ENCODE measurements around the gene ADCY5.

The ADCY5 gene

DNA sequence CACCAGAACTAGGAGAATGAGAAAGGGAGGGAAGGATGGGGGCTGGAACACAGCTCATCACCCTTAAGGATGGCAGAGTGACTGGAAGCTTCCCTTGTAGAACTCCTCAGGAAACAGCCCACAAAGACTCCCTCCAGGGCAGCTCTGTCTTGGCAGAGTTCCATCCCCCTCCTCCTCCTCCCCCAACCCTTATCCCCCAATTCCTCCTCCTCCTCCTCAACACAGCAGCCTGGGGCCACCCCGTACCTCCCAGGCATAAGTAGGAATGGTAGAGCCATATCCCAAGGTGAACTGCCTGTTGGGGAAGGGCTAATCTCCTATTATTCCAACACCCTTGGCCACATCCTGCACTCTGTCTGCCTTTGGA is 38.8 kb downstream of the ADCY5 start:
- H3K79me2 ChIP-seq (ENCODE audit: insufficient read depth, low read length): no peaks in the 10 kb centered on the region
- H3K27me3 ChIP-seq (ENCODE audit: insufficient read depth, low read length): peaks cover 10% of the 10 kb centered on the region; the same call in 1 of the 2 replicates
- H3K9me2 ChIP-seq (ENCODE audit: low read depth, low read length): no peaks in the 10 kb centered on the region
- no peaks in the 10 kb centered on the region for H3F3A ChIP-seq (ENCODE audit: insufficient read depth, low read length)
- no peaks in the 10 kb centered on the region for H4K20me1 ChIP-seq (ENCODE audit: insufficient read depth, low read length)
- no peak overlapping the region for H3K4me3 ChIP-seq (ENCODE audit: low read depth, low read length, poor library complexity, severe bottlenecking)
- H3K4me1 ChIP-seq (ENCODE audit: insufficient read depth, low read length, severe bottlenecking): no peaks in the 10 kb centered on the region
- no peak overlapping the region for H3K4me2 ChIP-seq (ENCODE audit: low read length)
- no peak overlapping the region for H3K9ac ChIP-seq (ENCODE audit: low read length)
- no peaks in the 10 kb centered on the region for H3K36me3 ChIP-seq (ENCODE audit: insufficient read depth, low read length)
- H2AFZ ChIP-seq (ENCODE audit: low read length): no peak overlapping the region
- no peak overlapping the region for H3K27ac ChIP-seq (ENCODE audit: low read depth, low read length, poor library complexity, severe bottlenecking)
- no peaks in the 10 kb centered on the region for H3K9me3 ChIP-seq (ENCODE audit: low read length)
- no peak for TF ChIP-seq EZH2 (IDR thresholded peaks at IDR 0.05; ENCODE audit: borderline replicate concordance, low read length)
- TF ChIP-seq, protein P1, sequence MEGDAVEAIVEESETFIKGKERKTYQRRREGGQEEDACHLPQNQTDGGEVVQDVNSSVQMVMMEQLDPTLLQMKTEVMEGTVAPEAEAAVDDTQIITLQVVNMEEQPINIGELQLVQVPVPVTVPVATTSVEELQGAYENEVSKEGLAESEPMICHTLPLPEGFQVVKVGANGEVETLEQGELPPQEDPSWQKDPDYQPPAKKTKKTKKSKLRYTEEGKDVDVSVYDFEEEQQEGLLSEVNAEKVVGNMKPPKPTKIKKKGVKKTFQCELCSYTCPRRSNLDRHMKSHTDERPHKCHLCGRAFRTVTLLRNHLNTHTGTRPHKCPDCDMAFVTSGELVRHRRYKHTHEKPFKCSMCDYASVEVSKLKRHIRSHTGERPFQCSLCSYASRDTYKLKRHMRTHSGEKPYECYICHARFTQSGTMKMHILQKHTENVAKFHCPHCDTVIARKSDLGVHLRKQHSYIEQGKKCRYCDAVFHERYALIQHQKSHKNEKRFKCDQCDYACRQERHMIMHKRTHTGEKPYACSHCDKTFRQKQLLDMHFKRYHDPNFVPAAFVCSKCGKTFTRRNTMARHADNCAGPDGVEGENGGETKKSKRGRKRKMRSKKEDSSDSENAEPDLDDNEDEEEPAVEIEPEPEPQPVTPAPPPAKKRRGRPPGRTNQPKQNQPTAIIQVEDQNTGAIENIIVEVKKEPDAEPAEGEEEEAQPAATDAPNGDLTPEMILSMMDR (IDR thresholded peaks at IDR 0.05; ENCODE audit: low read length): no peak

DNA sequence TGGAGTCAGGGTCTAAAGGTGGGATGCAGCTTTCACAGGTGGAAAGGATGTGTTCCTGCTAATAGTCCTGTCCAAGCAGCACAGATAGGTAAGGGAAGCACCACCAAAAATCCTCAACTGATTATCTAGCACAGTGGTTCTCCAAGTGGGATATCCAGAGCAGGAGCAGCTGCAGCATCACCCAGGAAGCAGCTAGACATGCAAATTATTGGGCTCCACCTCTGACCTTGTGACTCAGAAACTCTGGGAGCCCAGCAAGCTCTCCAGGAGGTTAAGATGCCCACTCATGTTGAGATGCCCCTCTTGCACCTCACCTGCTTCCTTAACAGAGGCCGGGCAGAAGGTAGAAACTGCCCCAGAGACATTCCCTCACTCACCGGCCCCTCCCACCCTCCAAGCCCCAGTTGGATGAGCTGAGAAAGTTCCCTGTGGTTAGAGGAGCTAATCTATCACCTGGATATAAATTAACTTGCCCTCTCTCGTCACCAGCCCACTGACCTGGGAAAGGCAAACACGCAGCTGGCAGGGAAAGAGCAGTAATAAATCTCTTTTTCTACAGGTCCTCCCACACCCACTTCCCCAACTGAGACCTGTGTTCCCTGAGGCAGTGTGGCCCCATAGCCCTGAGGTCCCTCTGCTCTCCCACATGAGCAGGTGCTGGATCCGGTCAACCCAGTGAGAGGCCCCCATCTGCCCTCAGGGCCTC is 39.3 kb downstream of the ADCY5 start:
- H3K27ac ChIP-seq (ENCODE audit: low read depth, low read length, poor library complexity, severe bottlenecking): no peak overlapping the region
- TF ChIP-seq EZH2 (IDR thresholded peaks at IDR 0.05; ENCODE audit: borderline replicate concordance, low read length): no peak
- TF ChIP-seq, protein P1 (IDR thresholded peaks at IDR 0.05; ENCODE audit: low read length): no peak

DNA sequence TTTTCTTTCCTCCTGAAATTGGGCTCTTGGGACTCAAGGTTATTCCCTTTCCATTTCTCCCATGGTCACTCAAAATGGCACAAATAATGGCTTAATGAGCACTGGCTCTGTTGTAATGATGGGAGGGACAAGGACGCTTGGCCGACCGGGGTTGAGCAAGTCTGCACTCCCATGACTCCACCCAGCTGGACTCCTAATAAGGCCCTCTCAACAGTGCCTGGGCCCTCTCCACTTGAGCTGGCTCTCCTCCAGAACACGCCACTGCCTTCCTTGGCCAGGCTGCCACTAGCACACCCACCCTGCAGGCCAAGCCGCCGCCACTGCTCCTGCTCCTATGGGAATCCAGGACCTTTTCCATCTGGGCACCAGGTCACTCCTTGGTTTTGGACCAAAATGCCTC is 42.3 kb downstream of the ADCY5 start:
- no peaks in the 10 kb centered on the region for H3F3A ChIP-seq (ENCODE audit: insufficient read depth, low read length)
- no peaks in the 10 kb centered on the region for H3K4me1 ChIP-seq (ENCODE audit: insufficient read depth, low read length, severe bottlenecking)
- H3K27ac ChIP-seq (ENCODE audit: low read depth, low read length, poor library complexity, severe bottlenecking): no peak overlapping the region
- H3K36me3 ChIP-seq (ENCODE audit: insufficient read depth, low read length): no peaks in the 10 kb centered on the region
- H3K9me2 ChIP-seq (ENCODE audit: low read depth, low read length): no peaks in the 10 kb centered on the region
- H3K9me3 ChIP-seq (ENCODE audit: low read length): no peaks in the 10 kb centered on the region
- H3K4me2 ChIP-seq (ENCODE audit: low read length): no peak overlapping the region
- H3K27me3 ChIP-seq (ENCODE audit: insufficient read depth, low read length): no peaks in the 10 kb centered on the region; the same call in 1 of the 2 replicates
- H3K79me2 ChIP-seq (ENCODE audit: insufficient read depth, low read length): no peaks in the 10 kb centered on the region
- no peaks in the 10 kb centered on the region for H4K20me1 ChIP-seq (ENCODE audit: insufficient read depth, low read length)
- no peak for TF ChIP-seq EZH2 (IDR thresholded peaks at IDR 0.05; ENCODE audit: borderline replicate concordance, low read length)
- TF ChIP-seq, protein P1 (IDR thresholded peaks at IDR 0.05; ENCODE audit: low read length): no peak
- H3K9ac ChIP-seq (ENCODE audit: low read length): no peak overlapping the region
- no peak overlapping the region for H3K4me3 ChIP-seq (ENCODE audit: low read depth, low read length, poor library complexity, severe bottlenecking)
- no peak overlapping the region for H2AFZ ChIP-seq (ENCODE audit: low read length)

More for the DNA sequence above, 39.3 kb downstream of the ADCY5 start:
- Histone ChIP-seq H2AFZ (ENCODE audit: low read length) (no peak overlapping the region), H3F3A (ENCODE audit: insufficient read depth, low read length) (no peaks in the 10 kb centered on the region), H3K79me2 (ENCODE audit: insufficient read depth, low read length) (no peaks in the 10 kb centered on the region), H3K4me2 (ENCODE audit: low read length) (no peak overlapping the region), H3K9ac (ENCODE audit: low read length) (no peak overlapping the region), H3K9me3 (ENCODE audit: low read length) (no peaks in the 10 kb centered on the region), H3K4me1 (ENCODE audit: insufficient read depth, low read length, severe bottlenecking) (no peaks in the 10 kb centered on the region), H3K27me3 (ENCODE audit: insufficient read depth, low read length) (peaks cover 10% of the 10 kb centered on the region; the same call in 1 of the 2 replicates), H4K20me1 (ENCODE audit: insufficient read depth, low read length) (no peaks in the 10 kb centered on the region), H3K4me3 (ENCODE audit: low read depth, low read length, poor library complexity, severe bottlenecking) (no peak overlapping the region), H3K36me3 (ENCODE audit: insufficient read depth, low read length) (no peaks in the 10 kb centered on the region), H3K9me2 (ENCODE audit: low read depth, low read length) (no peaks in the 10 kb centered on the region)

Measured in OCI-LY1 (cell line).